Mesodermal cell (in vitro differentiated cells): Measurements from ENCODE around the gene AKR1C8.
"Not testable (repeated sequence)": the region's sequence is repeated elsewhere in the genome, so short reads cannot be mapped to it uniquely, and the experiment has no call there.

Experiments
- H3K27ac ChIP-seq: 2 replicates; pipeline ENCODE4 v1.7.0; 2013; ENCODE audit warnings: mild to moderate bottlenecking, low read depth, low read length, moderate library complexity; ENCODE audit not compliant: severe bottlenecking
- H3K36me3 ChIP-seq: 2 replicates; pipeline ENCODE4 v1.7.1; 2013; ENCODE audit warnings: mild to moderate bottlenecking, low read length, moderate library complexity; ENCODE audit not compliant: control insufficient read depth, insufficient read depth
- H3K4me1 ChIP-seq: one replicate; pipeline ENCODE4 v1.7.1; 2013; ENCODE audit warnings: mild to moderate bottlenecking, low read length; ENCODE audit not compliant: insufficient read depth, control insufficient read depth, poor library complexity, severe bottlenecking
- H3K4me3 ChIP-seq: 2 replicates; pipeline ENCODE4 v1.7.0; 2013; ENCODE audit warnings: low read length, control low read depth, mild to moderate bottlenecking; ENCODE audit not compliant: insufficient read depth, poor library complexity, severe bottlenecking; ENCODE audit errors: extremely low read depth
- H3K9me3 ChIP-seq: 2 replicates; pipeline ENCODE4 v1.7.1; 2013; ENCODE audit warnings: mild to moderate bottlenecking, low read length, moderate library complexity; ENCODE audit not compliant: control insufficient read depth
- WGBS, 2 experiments: methylation state at CpG; one replicate each; pipeline ENCODE4 v1.1.5; 2013; ENCODE audit warnings: missing lambda C conversion rate in 2 of 2; ENCODE audit not compliant: insufficient coverage in 2 of 2; 5-methylcytosine and 5-hydroxymethylcytosine counted together

AKR1C8 gene

DNA sequence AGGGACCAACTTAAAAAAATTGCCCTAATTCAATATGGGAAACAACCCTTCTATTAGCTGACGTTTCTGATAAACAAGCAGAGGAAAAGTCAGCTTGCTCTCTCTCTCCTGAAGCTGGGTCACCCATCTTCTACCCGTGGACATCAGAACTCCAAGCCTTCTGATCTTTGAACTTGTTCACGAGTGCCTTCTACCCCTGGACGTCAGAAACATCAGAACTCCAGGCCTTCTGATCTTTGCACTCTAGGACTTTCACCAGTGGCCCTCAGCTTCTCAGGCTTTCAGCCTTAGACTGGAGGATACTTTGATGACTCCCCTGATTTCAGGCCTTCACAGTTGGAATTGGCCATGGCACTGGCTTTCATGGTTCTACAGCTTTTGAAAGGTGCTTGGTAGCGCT lies 41.8 kb downstream of the AKR1C8 start:
- Histone ChIP-seq H3K27ac (no peak overlapping the region), H3K9me3 (no peaks in the 10 kb centered on the region)

DNA sequence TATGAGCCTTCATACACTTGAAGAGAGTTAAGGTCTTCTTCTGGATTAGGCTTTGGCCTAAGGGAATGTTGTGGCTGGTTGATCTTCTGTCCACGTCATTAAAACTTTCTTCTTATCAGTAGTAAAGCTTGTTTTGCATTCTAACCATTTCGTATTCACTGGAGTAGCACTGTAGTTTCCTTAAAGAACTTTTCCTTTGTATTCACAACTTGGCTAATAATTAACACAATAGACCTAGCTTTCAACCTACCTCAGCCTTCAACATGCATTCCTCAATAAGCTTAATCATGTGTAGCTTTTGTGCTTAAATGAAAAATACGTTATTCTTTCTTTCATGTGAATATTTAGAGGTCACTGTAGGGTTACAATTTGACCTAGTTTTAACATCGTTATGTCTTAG lies 42.8 kb downstream of the AKR1C8 start:
- no peak overlapping the region for H3K27ac ChIP-seq
- H3K4me1 ChIP-seq: no peaks in the 10 kb centered on the region
- H3K9me3 ChIP-seq: peaks cover 5% of the 10 kb centered on the region
- no peak overlapping the region for H3K4me3 ChIP-seq
- H3K36me3 ChIP-seq: no peaks in the 10 kb centered on the region
- 65% methylated on average over 2 of the region's 4 CpGs; no CpG with 5 or more reads in 1 of the 2 experiments for WGBS, 2 experiments

More for the DNA sequence above, 41.8 kb downstream of the AKR1C8 start:
- Histone ChIP-seq H3K4me1 (no peaks in the 10 kb centered on the region), H3K36me3 (no peaks in the 10 kb centered on the region), H3K4me3 (no peak overlapping the region)
- 78 to 83% methylated on average over 4 to 5 of the region's 5 CpGs for WGBS, 2 experiments

- H3K9me3 ChIP-seq: peaks cover 15% of the 10 kb centered on the region
- H3K4me3 ChIP-seq, H3K27ac ChIP-seq, H3K36me3 ChIP-seq, H3K4me1 ChIP-seq: not testable (repeated sequence)
- 67 to 71% methylated on average over 1 of the region's 4 CpGs for WGBS, 2 experiments
Observed at GRCh38 chr10:5137699-5138098, 47.3 kb downstream of the AKR1C8 start.

DNA sequence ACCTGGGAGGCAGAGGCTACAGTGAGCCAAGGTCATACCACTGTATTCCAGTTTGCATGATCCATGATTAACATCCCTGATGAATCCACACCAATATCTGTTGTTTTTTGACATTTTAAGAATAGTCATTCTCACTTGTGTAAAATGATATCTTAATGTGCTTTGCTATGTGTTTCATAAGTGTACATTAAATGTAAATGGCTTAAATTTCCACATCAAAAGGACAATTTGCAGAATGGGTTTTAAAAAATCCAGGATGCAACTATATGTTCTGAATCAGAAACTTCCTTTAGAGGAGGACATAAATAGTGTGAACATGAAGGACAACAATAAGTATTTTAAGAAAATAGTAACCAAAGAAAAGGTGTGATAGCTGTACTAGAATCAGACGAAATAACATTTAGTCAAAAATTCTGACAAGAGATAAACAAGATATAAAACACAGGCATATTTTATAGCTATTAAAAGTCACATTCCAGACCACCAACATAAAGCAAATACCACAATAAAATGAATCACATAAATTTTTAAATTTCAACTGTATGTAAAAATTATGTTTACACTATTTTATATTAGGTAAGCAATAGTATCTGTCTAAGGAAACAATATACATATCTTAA lies 48.4 kb downstream of the AKR1C8 start:
- no CpG with 5 or more reads among the region's 1 CpG for WGBS, 2 experiments
- Histone ChIP-seq H3K36me3 (no peaks in the 10 kb centered on the region), H3K4me1 (no peaks in the 10 kb centered on the region), H3K4me3 (no peak overlapping the region), H3K27ac (no peak overlapping the region), H3K9me3 (peaks cover 15% of the 10 kb centered on the region)

GRCh38 chr10:5135581-5135980 lies 49.4 kb downstream of the AKR1C8 start:
- no peaks in the 10 kb centered on the region for H3K4me1 ChIP-seq
- H3K4me3 ChIP-seq: no peak overlapping the region
- H3K9me3 ChIP-seq: peaks cover 15% of the 10 kb centered on the region
- no peaks in the 10 kb centered on the region for H3K36me3 ChIP-seq
- WGBS, 2 experiments: no CpG with 5 or more reads among the region's 2 CpGs
- H3K27ac ChIP-seq: no peak overlapping the region

- 86 to 100% methylated on average over 1 to 2 of the region's 3 CpGs for WGBS, 2 experiments
- no peak overlapping the region for H3K27ac ChIP-seq
Observed at GRCh38 chr10:5125315-5126044, 59.5 kb downstream of the AKR1C8 start.

GRCh38 chr10:5123886-5124285 lies 61.1 kb downstream of the AKR1C8 start:
- Histone ChIP-seq H3K27ac (no peak overlapping the region), H3K4me1 (no peaks in the 10 kb centered on the region), H3K4me3 (no peak overlapping the region), H3K36me3 (no peaks in the 10 kb centered on the region), H3K9me3 (peaks cover 6% of the 10 kb centered on the region)

More at GRCh38 chr10:5125315-5126044, 59.5 kb downstream of the AKR1C8 start:
- no peak overlapping the region for H3K4me3 ChIP-seq
- no peaks in the 10 kb centered on the region for H3K9me3 ChIP-seq
- no peaks in the 10 kb centered on the region for H3K4me1 ChIP-seq
- no peaks in the 10 kb centered on the region for H3K36me3 ChIP-seq

DNA sequence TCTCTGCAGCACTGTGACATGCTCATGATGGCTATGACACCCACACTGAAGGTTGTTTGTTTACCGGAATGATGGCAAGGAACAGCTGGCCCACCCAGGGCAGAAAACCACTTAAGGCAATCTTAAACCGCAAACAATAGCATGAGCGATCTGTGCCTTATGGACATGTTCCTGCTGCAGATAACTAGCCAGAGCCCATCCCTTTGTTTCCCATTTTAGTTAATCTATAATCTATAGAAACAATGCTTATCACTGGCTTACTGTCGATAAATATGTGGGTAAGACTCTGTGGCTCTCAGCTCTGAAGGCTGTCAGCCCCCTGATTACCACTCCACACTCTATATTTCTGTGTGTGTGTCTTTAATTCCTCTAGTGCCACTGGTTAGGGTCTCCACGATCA lies 65.0 kb downstream of the AKR1C8 start:
- not testable (repeated sequence) for H3K9me3 ChIP-seq, H3K36me3 ChIP-seq, H3K4me1 ChIP-seq, H3K27ac ChIP-seq, H3K4me3 ChIP-seq
- 100% methylated on average over 1 of the region's 5 CpGs for WGBS, 2 experiments

DNA sequence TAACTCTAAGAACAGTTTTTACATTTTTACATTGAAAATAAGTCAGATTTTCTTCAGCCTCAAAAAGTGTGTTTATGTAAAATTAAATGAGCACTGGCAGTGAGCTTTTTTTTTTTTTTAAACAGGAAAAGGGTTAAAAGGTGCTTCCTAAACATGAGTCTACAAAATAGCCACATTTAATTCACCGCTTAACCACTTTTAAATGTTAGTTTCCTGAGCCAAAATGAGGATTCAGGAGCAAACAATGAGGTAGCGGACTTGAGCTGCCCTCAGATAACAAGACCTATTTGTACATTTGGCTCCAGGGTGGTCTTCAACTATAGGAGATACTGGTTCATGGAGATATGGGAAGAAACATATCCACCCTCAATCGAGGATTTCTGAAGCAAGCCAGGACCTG lies 67.9 kb downstream of the AKR1C8 start:
- Histone ChIP-seq H3K4me3 (no peak overlapping the region), H3K27ac (no peak overlapping the region), H3K9me3 (peaks cover 6% of the 10 kb centered on the region), H3K36me3 (no peaks in the 10 kb centered on the region), H3K4me1 (no peaks in the 10 kb centered on the region)
- WGBS, 2 experiments: 100% methylated on average over 1 of the region's 3 CpGs; no CpG with 5 or more reads in 1 of the 2 experiments

GRCh38 chr10:5116621-5117020 lies 68.3 kb downstream of the AKR1C8 start:
- Histone ChIP-seq H3K9me3 (peaks cover 6% of the 10 kb centered on the region), H3K4me3 (no peak overlapping the region), H3K36me3 (no peaks in the 10 kb centered on the region), H3K27ac (no peak overlapping the region), H3K4me1 (no peaks in the 10 kb centered on the region)
- 83% methylated on average over 1 of the region's 5 CpGs; no CpG with 5 or more reads in 1 of the 2 experiments for whole genome bisulfite sequencing, 2 experiments

GRCh38 chr10:5109861-5110260 lies 75.1 kb downstream of the AKR1C8 start:
- H3K4me3 ChIP-seq: not testable (repeated sequence)
- 94 to 100% methylated on average over 4 of the region's 12 CpGs for WGBS, 2 experiments

More at GRCh38 chr10:5109861-5110260, 75.1 kb downstream of the AKR1C8 start:
- H3K36me3 ChIP-seq, H3K9me3 ChIP-seq, H3K4me1 ChIP-seq, H3K27ac ChIP-seq: not testable (repeated sequence)
